Mesenchymal stem cell (in vitro differentiated cells and primary cell): ENCODE results near the gene NIPBL.

ENCODE experiments used
- DNase-seq: peaks from one replicate; pipeline ENCODE4 v3.0.0-alpha.2; 2013
- H2AFZ ChIP-seq: one replicate; pipeline ENCODE4 v1.6.1; 2013; ENCODE audit warnings: low read depth, mild to moderate bottlenecking, control low read depth, inconsistent platforms, low read length, moderate library complexity
- H2AK5ac ChIP-seq: 2 replicates; pipeline ENCODE4 v1.6.1; 2013; ENCODE audit warnings: low read length, moderate library complexity, mild to moderate bottlenecking, inconsistent platforms; ENCODE audit not compliant: severe bottlenecking
- H2BK120ac ChIP-seq: one replicate; pipeline ENCODE4 v1.6.1; 2013; ENCODE audit warnings: low read depth, mild to moderate bottlenecking, inconsistent platforms, low read length, moderate library complexity
- H2BK12ac ChIP-seq, 2 experiments: one replicate each; pipeline ENCODE4 v1.6.1; 2013; ENCODE audit warnings: inconsistent platforms in 2 of 2, low read length in 2 of 2, mild to moderate bottlenecking in 2 of 2, moderate library complexity in 2 of 2, control low read depth in 1 of 2
- H2BK15ac ChIP-seq: one replicate; pipeline ENCODE4 v1.6.1; 2013; ENCODE audit warnings: mild to moderate bottlenecking, low read depth, inconsistent platforms; ENCODE audit not compliant: poor library complexity, severe bottlenecking
- H2BK5ac ChIP-seq: 2 replicates; pipeline ENCODE4 v1.6.1; 2013; ENCODE audit warnings: low read depth, mild to moderate bottlenecking, low read length, control low read depth, inconsistent platforms; ENCODE audit not compliant: poor library complexity, severe bottlenecking
- H3K14ac ChIP-seq, 2 experiments: one replicate each; pipeline ENCODE4 v1.6.1; 2013; ENCODE audit warnings: inconsistent platforms in 2 of 2, low read length in 2 of 2, control low read depth in 1 of 2, mild to moderate bottlenecking in 1 of 2, moderate library complexity in 1 of 2
- H3K18ac ChIP-seq, 2 experiments: one replicate each; pipeline ENCODE4 v1.6.1; 2013; ENCODE audit warnings: inconsistent platforms in 2 of 2, low read length in 2 of 2, control low read depth in 1 of 2, low read depth in 1 of 2, mild to moderate bottlenecking in 1 of 2
- H3K23ac ChIP-seq, 2 experiments: one replicate each; pipeline ENCODE4 v1.6.1; 2013; ENCODE audit warnings: inconsistent platforms in 2 of 2, low read length in 2 of 2, mild to moderate bottlenecking in 2 of 2, moderate library complexity in 2 of 2, control low read depth in 1 of 2
- H3K27ac ChIP-seq: 2 replicates; pipeline ENCODE4 v1.5.1; 2013; ENCODE audit warnings: mild to moderate bottlenecking, moderate library complexity, low read length, control low read depth, inconsistent platforms; ENCODE audit not compliant: poor library complexity, severe bottlenecking
- H3K27me3 ChIP-seq, 2 experiments: 2 replicates each; pipeline versions ENCODE4 v1.6.1 to v1.7.0; 2013; ENCODE audit warnings: low read length in 2 of 2, mild to moderate bottlenecking in 2 of 2, moderate library complexity in 2 of 2, control low read depth in 1 of 2, inconsistent platforms in 1 of 2; ENCODE audit not compliant: control insufficient read depth in 1 of 2, insufficient read depth in 1 of 2
- H3K36me3 ChIP-seq, 2 experiments: 2 replicates each; pipeline versions ENCODE4 v1.6.1 to v1.7.0; 2013; ENCODE audit warnings: low read length in 2 of 2, control low read depth in 1 of 2, inconsistent platforms in 1 of 2, low read depth in 1 of 2, mild to moderate bottlenecking in 1 of 2; ENCODE audit not compliant: insufficient read depth in 2 of 2, control insufficient read depth in 1 of 2
- H3K4ac ChIP-seq, 2 experiments: one replicate each; pipeline ENCODE4 v1.6.1; 2013; ENCODE audit warnings: inconsistent platforms in 2 of 2, low read length in 2 of 2, mild to moderate bottlenecking in 2 of 2, moderate library complexity in 2 of 2, control low read depth in 1 of 2, low read depth in 1 of 2
- H3K4me1 ChIP-seq: 2 replicates; pipeline ENCODE4 v1.6.1; 2013; ENCODE audit warnings: low read depth, low read length, control low read depth; ENCODE audit not compliant: control insufficient read depth, insufficient read depth
- H3K4me2 ChIP-seq: 2 replicates; pipeline ENCODE4 v1.6.1; 2013; ENCODE audit warnings: low read length, mild to moderate bottlenecking, inconsistent platforms; ENCODE audit not compliant: poor library complexity, severe bottlenecking
- H3K4me3 ChIP-seq, 2 experiments: 2 replicates each; pipeline versions ENCODE4 v1.5.1 to v1.7.0; 2013; ENCODE audit warnings: low read length in 2 of 2, mild to moderate bottlenecking in 2 of 2, control low read depth in 1 of 2, low read depth in 1 of 2; ENCODE audit not compliant: insufficient read depth in 1 of 2
- H3K79me1 ChIP-seq: replicated peaks from 2 replicates; pipeline ENCODE4 v1.6.1; 2013; ENCODE audit warnings: mild to moderate bottlenecking, control low read depth, low read length, inconsistent platforms; ENCODE audit not compliant: poor library complexity, severe bottlenecking
- H3K9ac ChIP-seq: 2 replicates; pipeline ENCODE4 v1.7.0; 2013; ENCODE audit warnings: mild to moderate bottlenecking, low read length, moderate library complexity
- H3K9me3 ChIP-seq: 2 replicates; pipeline ENCODE4 v1.7.0; 2013; ENCODE audit warnings: mild to moderate bottlenecking, low read length; ENCODE audit not compliant: control insufficient read depth
- H4K8ac ChIP-seq: one replicate; pipeline ENCODE4 v1.6.1; 2013; ENCODE audit warnings: inconsistent platforms, mild to moderate bottlenecking, low read length, moderate library complexity
- H4K91ac ChIP-seq: one replicate; pipeline ENCODE4 v1.6.1; 2013; ENCODE audit warnings: mild to moderate bottlenecking, low read length, inconsistent platforms
- WGBS: methylation state at CpG from one replicate; pipeline ENCODE4 v1.1.7; 2013; ENCODE audit warnings: mixed read lengths; 5-methylcytosine and 5-hydroxymethylcytosine counted together

NIPBL gene

DNA sequence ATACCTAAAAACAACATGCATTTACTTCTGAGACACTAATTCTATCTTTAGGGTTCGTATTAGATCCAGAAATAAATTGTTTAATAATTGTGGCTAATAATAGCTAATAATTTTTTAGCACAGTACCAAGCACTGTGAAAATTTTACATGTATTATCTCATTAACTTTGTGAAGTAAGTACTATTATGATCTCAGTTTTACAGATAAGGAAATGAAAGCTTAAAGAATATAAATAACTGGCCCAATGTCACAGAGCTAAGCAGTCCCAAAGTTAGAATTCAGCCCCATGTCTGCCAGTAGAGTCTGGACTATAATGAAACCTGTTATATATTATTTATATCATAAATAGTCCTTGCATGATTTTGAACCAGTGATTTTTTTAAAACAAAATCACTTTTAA is 163.3 kb downstream of the NIPBL start:
- Histone ChIP-seq H3K14ac (no peak overlapping the region), H4K91ac (no peak overlapping the region), H3K27ac (no peak overlapping the region), H3K4ac (no peak overlapping the region), H4K8ac (no peak overlapping the region), H3K27me3 (no peaks in the 10 kb centered on the region), H3K4me1 (no peaks in the 10 kb centered on the region), H2AK5ac (no peak overlapping the region), H2BK5ac (no peak overlapping the region), H2BK15ac (no peak overlapping the region), H3K18ac (no peak overlapping the region), H2BK120ac (no peak overlapping the region), H3K4me3 (no peak overlapping the region), H3K9ac (no peak overlapping the region), H2AFZ (no peak overlapping the region), H2BK12ac (no peak overlapping the region), H3K9me3 (no peaks in the 10 kb centered on the region), H3K79me1 (peaks cover 6% of the 10 kb centered on the region), H3K23ac (no peak overlapping the region), H3K4me2 (no peak overlapping the region), H3K36me3 (peaks cover 18 to 59% of the 10 kb centered on the region in 2 experiments)
- DNase-seq = no peak
- WGBS = no CpG with 5 or more reads among the region's 1 CpG

- no peaks in the 10 kb centered on the region for H3K9me3 ChIP-seq
- no peak overlapping the region for H4K8ac ChIP-seq
- no peak for DNase-seq
- no peak overlapping the region for H2BK15ac ChIP-seq
- no peak overlapping the region for H3K9ac ChIP-seq
- no CpG with 5 or more reads among the region's 2 CpGs for WGBS
- H3K14ac ChIP-seq = no peak overlapping the region
- no peak overlapping the region for H3K4me2 ChIP-seq
- no peak overlapping the region for H3K27ac ChIP-seq
- H2AFZ ChIP-seq = no peak overlapping the region
- no peak overlapping the region for H4K91ac ChIP-seq
- H3K23ac ChIP-seq = no peak overlapping the region
- H3K4ac ChIP-seq = no peak overlapping the region
- H2AK5ac ChIP-seq = no peak overlapping the region
- H3K36me3 ChIP-seq = peaks cover 12 to 77% of the 10 kb centered on the region in 2 experiments
- no peaks in the 10 kb centered on the region for H3K79me1 ChIP-seq
- H3K4me3 ChIP-seq = no peak overlapping the region
- no peak overlapping the region for H2BK12ac ChIP-seq
- H3K27me3 ChIP-seq = no peaks in the 10 kb centered on the region
- no peaks in the 10 kb centered on the region for H3K4me1 ChIP-seq
- no peak overlapping the region for H2BK120ac ChIP-seq
- H3K18ac ChIP-seq = no peak overlapping the region
- H2BK5ac ChIP-seq = no peak overlapping the region
These were observed 167.1 kb downstream of the NIPBL start for GRCh38 chr5:37043693-37044092.

DNA sequence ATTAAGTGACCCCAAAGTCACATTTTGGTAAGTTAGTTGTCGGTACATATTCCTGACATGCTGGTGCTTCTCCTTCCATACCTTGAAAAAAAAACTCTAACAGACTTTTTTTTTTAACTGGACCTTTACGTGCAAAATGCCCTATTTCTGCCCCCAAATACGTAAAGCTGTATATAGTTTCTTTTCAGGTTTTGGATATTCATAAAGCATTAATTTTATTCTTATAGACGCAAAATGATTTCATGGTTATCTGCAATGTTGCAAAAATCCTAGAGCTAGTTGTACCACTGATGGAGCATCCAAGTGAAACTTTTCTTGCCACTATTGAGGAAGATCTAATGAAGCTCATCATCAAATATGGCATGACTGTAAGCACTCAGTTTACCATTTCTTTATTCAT is 167.6 kb downstream of the NIPBL start:
- Histone ChIP-seq H3K4me1 (no peaks in the 10 kb centered on the region), H3K79me1 (no peaks in the 10 kb centered on the region), H2AFZ (no peak overlapping the region), H3K27ac (no peak overlapping the region), H3K4me2 (no peak overlapping the region), H3K23ac (no peak overlapping the region), H3K18ac (no peak overlapping the region), H2BK120ac (no peak overlapping the region), H2BK5ac (no peak overlapping the region), H2BK15ac (no peak overlapping the region), H3K14ac (no peak overlapping the region), H2AK5ac (no peak overlapping the region), H2BK12ac (no peak overlapping the region), H4K91ac (no peak overlapping the region), H3K4me3 (no peak overlapping the region), H3K9ac (no peak overlapping the region), H4K8ac (no peak overlapping the region), H3K27me3 (no peaks in the 10 kb centered on the region), H3K4ac (no peak overlapping the region), H3K36me3 (peaks cover 12 to 78% of the 10 kb centered on the region in 2 experiments), H3K9me3 (no peaks in the 10 kb centered on the region)
- WGBS = 100% methylated on average over 1 of the region's 4 CpGs
- no peak for DNase-seq

DNA sequence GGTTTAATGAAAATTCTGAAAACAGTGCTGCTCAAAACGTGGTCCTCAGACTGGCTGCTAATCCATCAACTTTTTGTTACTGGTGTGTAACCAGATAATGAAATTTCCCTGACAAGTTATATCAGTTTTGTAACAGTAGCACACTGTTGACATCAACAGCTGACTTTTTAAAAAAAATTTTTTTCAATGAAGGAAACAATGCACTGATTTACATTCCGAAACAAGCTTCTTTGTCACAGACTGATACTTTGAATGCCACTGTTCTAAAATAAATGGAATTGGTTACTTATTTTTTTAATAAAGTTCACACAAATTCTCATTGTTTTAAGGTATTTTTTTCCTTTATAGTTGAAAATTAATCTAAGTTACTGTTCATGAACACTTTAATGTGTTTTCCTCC is 169.1 kb downstream of the NIPBL start:
- Histone ChIP-seq H3K9me3 (no peaks in the 10 kb centered on the region), H2BK120ac (no peak overlapping the region), H3K9ac (no peak overlapping the region), H3K27ac (no peak overlapping the region), H3K4me2 (no peak overlapping the region), H3K4me1 (no peaks in the 10 kb centered on the region), H3K4ac (no peak overlapping the region), H3K18ac (no peak overlapping the region), H3K23ac (no peak overlapping the region), H2AFZ (no peak overlapping the region), H3K27me3 (no peaks in the 10 kb centered on the region), H3K79me1 (peaks cover under 1% of the 10 kb centered on the region), H4K8ac (no peak overlapping the region), H3K36me3 (peaks cover 13 to 78% of the 10 kb centered on the region in 2 experiments), H2BK5ac (no peak overlapping the region), H3K4me3 (no peak overlapping the region), H2BK15ac (no peak overlapping the region), H2AK5ac (no peak overlapping the region), H3K14ac (no peak overlapping the region), H2BK12ac (no peak overlapping the region), H4K91ac (no peak overlapping the region)
- WGBS = 88% methylated on average over 1 of the region's 2 CpGs
- DNase-seq = no peak
